A673 (cell line): ENCODE data around the gene XKR7. TPM values are rescaled to one million over a fixed set of nuclear protein-coding genes. Genes with fewer than 3 reads are reported as not detected.

Experiments
- BruUV-seq: library from RNA; stranded (reverse); fragments of 400-500 nt; replicated peaks from 2 replicates; lab custom pipeline; 2021; lab: Mats Ljungman, UMichigan
- CTCF ChIA-PET: fragments of 300-600 bp; sonication (Branson Sonifier 250); formaldehyde crosslinking; loops from one replicate; lab custom pipeline; 2022; ENCODE audit warnings: antibody characterized with exemption; lab: Charles Lee
- POLR2A ChIA-PET: fragments of 300-600 bp; sonication (Branson Sonifier 250); formaldehyde crosslinking; loops from one replicate; lab custom pipeline; 2022; ENCODE audit warnings: antibody characterized with exemption; ENCODE audit not compliant: low non-redundant PET; lab: Charles Lee
- DNase-seq: peaks from one replicate; pipeline ENCODE4 v3.0.0-alpha.2; 2015; ENCODE audit warnings: low spot score
- H3K27ac ChIP-seq: fragments of 200-600 bp; sonication (generic); 2 replicates; pipeline ENCODE4 v1.5.1; 2016; ENCODE audit warnings: mixed run types, low read depth, mild to moderate bottlenecking, mixed read lengths, antibody characterized with exemption, low read length; ENCODE audit not compliant: poor library complexity, severe bottlenecking
- H3K27me3 ChIP-seq: fragments of 200-600 bp; sonication (generic); replicated peaks from 2 replicates; pipeline ENCODE4 v1.6.1; 2017; ENCODE audit warnings: mixed run types, low read depth, mild to moderate bottlenecking, mixed read lengths, antibody characterized with exemption, low read length; ENCODE audit not compliant: insufficient read depth, poor library complexity
- H3K36me3 ChIP-seq: fragments of 200-600 bp; sonication (generic); 2 replicates; pipeline ENCODE4 v1.6.1; 2016; ENCODE audit warnings: mixed run types, mild to moderate bottlenecking, mixed read lengths, antibody characterized with exemption, low read length; ENCODE audit not compliant: insufficient read depth, poor library complexity, severe bottlenecking
- H3K4me1 ChIP-seq: fragments of 200-600 bp; sonication (generic); 2 replicates; pipeline ENCODE4 v1.6.1; 2017; ENCODE audit warnings: mixed run types, mild to moderate bottlenecking, mixed read lengths, antibody characterized with exemption, low read length; ENCODE audit not compliant: insufficient read depth, poor library complexity, severe bottlenecking
- H3K4me3 ChIP-seq: fragments of 200-600 bp; sonication (generic); 2 replicates; pipeline ENCODE4 v1.5.1; 2016; ENCODE audit warnings: low read depth, mixed run types, mild to moderate bottlenecking, mixed read lengths, low read length; ENCODE audit not compliant: poor library complexity, severe bottlenecking
- H3K9me3 ChIP-seq: fragments of 200-600 bp; sonication (generic); 2 replicates; pipeline ENCODE4 v1.6.1; 2016; ENCODE audit warnings: mixed run types, low read depth, mild to moderate bottlenecking, mixed read lengths, antibody characterized with exemption, low read length; ENCODE audit not compliant: poor library complexity, severe bottlenecking
- EZH2 ChIP-seq: fragments of 200-600 bp; sonication (generic); IDR thresholded peaks from 2 replicates; pipeline ENCODE4 v1.6.1; 2017; ENCODE audit warnings: borderline replicate concordance, low read depth, mild to moderate bottlenecking, mixed read lengths, antibody characterized with exemption, low read length; ENCODE audit not compliant: poor library complexity, severe bottlenecking
- intact Hi-C: fragments of 100-400 bp; cut with micrococcal nuclease; formaldehyde crosslinking; loops from one replicate; pipeline ENCODE4 v1.10.0; 2022; ENCODE audit not compliant: unreplicated experiment
- total RNA-seq: library from RNA; stranded (reverse); gene quantifications from 2 replicates; pipeline ENCODE4 v1.2.3, GENCODE V29; 2021
- TF ChIP-seq, protein P1 (sequence below): fragments of 300-800, 200-600 bp; sonication (generic); conservative IDR thresholded peaks from 2 replicates; pipeline ENCODE4 v1.5.1; 2017; ENCODE audit warnings: low read depth, mild to moderate bottlenecking, antibody characterized with exemption, low read length, moderate library complexity, mixed read lengths

Gene XKR7
- total RNA-seq, 1 experiment from 2014 or later = not detected

DNA sequence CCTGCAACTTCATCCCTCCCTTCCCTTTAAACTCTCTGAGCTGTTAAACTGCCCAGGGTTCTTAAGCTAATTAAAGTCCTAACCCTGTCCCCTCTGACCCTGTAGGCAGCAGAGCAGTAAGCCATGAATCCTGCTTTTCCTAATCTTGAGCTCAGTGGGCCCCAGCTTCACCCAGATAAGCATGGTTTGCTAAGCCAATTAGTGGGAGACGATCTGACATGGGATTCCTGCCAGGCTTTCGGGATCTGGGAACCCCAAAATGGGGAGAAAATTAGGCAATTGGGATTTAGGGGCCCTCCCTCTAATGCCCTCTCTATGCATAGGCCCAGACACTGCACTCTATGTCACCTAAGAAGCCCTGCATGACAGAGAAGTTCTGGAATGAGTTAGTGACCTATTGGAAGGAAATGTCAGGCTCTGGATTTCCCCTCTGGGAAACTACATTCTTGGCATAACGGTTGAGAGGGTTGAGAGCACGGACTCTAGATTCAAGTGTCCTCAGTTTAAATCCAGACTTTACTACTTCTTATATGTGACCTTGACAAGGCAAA is 4.6 kb downstream of the XKR7 start:
- peaks cover 45% of the 10 kb centered on the region for H3K27me3 ChIP-seq
- H3K36me3 ChIP-seq = no peaks in the 10 kb centered on the region
- no peaks in the 10 kb centered on the region for H3K4me1 ChIP-seq
- ChIA-PET POLR2A (no interaction called here), CTCF (no interaction called here)
- intact Hi-C loops = no loop called here
- H3K27ac ChIP-seq = no peak overlapping the region
- no peaks in the 10 kb centered on the region for H3K9me3 ChIP-seq
- no peak for DNase-seq
- TF ChIP-seq, protein P1, sequence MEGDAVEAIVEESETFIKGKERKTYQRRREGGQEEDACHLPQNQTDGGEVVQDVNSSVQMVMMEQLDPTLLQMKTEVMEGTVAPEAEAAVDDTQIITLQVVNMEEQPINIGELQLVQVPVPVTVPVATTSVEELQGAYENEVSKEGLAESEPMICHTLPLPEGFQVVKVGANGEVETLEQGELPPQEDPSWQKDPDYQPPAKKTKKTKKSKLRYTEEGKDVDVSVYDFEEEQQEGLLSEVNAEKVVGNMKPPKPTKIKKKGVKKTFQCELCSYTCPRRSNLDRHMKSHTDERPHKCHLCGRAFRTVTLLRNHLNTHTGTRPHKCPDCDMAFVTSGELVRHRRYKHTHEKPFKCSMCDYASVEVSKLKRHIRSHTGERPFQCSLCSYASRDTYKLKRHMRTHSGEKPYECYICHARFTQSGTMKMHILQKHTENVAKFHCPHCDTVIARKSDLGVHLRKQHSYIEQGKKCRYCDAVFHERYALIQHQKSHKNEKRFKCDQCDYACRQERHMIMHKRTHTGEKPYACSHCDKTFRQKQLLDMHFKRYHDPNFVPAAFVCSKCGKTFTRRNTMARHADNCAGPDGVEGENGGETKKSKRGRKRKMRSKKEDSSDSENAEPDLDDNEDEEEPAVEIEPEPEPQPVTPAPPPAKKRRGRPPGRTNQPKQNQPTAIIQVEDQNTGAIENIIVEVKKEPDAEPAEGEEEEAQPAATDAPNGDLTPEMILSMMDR = no peak
- TF ChIP-seq EZH2 = no peak
- H3K4me3 ChIP-seq = no peak overlapping the region
- no TSS peak for BruUV-seq

DNA sequence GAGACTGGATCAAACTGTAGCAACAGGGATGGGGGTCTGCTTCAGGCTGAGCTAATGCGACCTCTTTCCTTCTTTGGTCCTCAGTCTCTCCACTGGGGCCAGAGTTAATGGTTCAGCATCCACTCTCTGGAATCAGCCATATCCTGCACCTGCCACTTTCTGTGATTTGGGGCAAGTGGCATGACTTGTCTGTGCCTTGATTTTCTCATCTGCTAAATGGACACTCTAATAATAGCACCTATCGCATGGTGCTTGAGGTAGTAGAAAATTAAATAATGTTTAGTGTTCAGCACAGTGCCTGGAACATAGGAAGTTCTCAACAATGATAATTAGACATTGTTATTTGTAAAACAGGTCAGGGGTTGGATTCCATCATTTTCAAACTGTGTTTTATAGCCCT is 6.3 kb downstream of the XKR7 start:
- Histone ChIP-seq H3K9me3 (no peaks in the 10 kb centered on the region), H3K27ac (no peak overlapping the region), H3K36me3 (no peaks in the 10 kb centered on the region), H3K4me3 (no peak overlapping the region), H3K27me3 (peaks cover 45% of the 10 kb centered on the region), H3K4me1 (no peaks in the 10 kb centered on the region)
- ChIA-PET CTCF (no interaction called here), POLR2A (no interaction called here)
- no peak for TF ChIP-seq EZH2
- TF ChIP-seq, protein P1 = no peak
- no TSS peak for BruUV-seq
- DNase-seq = no peak
- intact Hi-C loops = no loop called here

- no peak overlapping the region for H3K4me3 ChIP-seq
- DNase-seq = no peak
- no peaks in the 10 kb centered on the region for H3K9me3 ChIP-seq
- H3K27me3 ChIP-seq = peaks cover 39% of the 10 kb centered on the region
- ChIA-PET CTCF (interaction anchor here (0.7 kb wide), 1 partner anchor 195 kb away, joined by 4 read pairs; no protein-coding TSS in a partner anchor), POLR2A (no interaction called here)
- intact Hi-C loops = no loop called here
- no TSS peak for BruUV-seq
- H3K4me1 ChIP-seq = no peaks in the 10 kb centered on the region
- no peak for TF ChIP-seq EZH2
- TF ChIP-seq, protein P1 = no peak
- no peak overlapping the region for H3K27ac ChIP-seq
- no peaks in the 10 kb centered on the region for H3K36me3 ChIP-seq
These were observed 7.1 kb downstream of the XKR7 start for GRCh38 chr20:31974951-31975487.
